ENCODE data around the gene PDE4C.

DNA sequence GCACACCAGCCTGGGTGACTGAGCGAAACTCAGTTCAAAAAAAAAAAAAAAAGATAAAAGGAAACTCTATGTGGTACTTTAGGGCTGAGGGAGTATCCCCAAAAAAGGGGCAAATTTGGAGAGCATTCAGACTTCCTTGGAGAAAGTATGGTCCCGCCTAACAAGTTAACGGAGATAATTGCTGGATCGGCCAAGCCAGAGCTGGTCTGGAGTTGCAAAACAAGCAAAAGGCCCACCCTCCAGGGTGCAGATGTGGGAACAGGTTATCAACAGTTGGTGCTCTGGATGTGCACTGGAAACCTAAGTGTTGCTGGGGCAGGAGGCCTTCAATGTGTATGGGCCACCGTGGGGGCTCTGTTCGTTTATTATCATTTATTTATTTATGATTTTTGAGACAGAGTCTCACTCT, 45.2 kb upstream of the PDE4C start:
- no peak for TF ChIP-seq CTCF (conservative IDR thresholded peaks at IDR 0.05; ENCODE audit: low read length)
- no peak for TF ChIP-seq EZH2phosphoT487 (IDR thresholded peaks at IDR 0.05; ENCODE audit: borderline replicate concordance, low read depth, low read length)
